Measurements from ENCODE around the gene SLA2. TPM values are rescaled to one million over a fixed set of nuclear protein-coding genes. Genes with fewer than 3 reads are reported as not detected.
"Not testable (repeated sequence)": the region's sequence is repeated elsewhere in the genome, so short reads cannot be mapped to it uniquely, and the experiment has no call there.

Gene SLA2
- total and polyA plus RNA-seq, 5 donors from 2014 or later = 11.9 to 39.4 (median 16.3) TPM

GRCh38 chr20:36677422-36677771 is 31.4 kb upstream of the SLA2 start:
- H3K27ac ChIP-seq (ENCODE audit: insufficient read depth, low read length, poor library complexity, severe bottlenecking) = no peak overlapping the region
- H3K27me3 ChIP-seq (ENCODE audit: control insufficient read depth, insufficient read depth, low read length) = no peaks in the 10 kb centered on the region
- Mint-ChIP-seq H3K27me3 (no peaks in the 10 kb centered on the region), H3K27ac (no peak overlapping the region), H3K36me3 (peaks cover 15% of the 10 kb centered on the region), H3K9me3 (no peaks in the 10 kb centered on the region), H3K4me1 (no peaks in the 10 kb centered on the region), H3K4me3 (no peak overlapping the region)
- no peaks in the 10 kb centered on the region for H3K9me3 ChIP-seq (ENCODE audit: control insufficient read depth in 2 of 2, low read length in 2 of 2)
- peaks cover 11% of the 10 kb centered on the region for H3K36me3 ChIP-seq (ENCODE audit: control insufficient read depth, insufficient read depth, low read length)
- DNase-seq = no peak
- H3K4me1 ChIP-seq (ENCODE audit: control insufficient read depth, insufficient read depth, low read length, poor library complexity, severe bottlenecking) = no peaks in the 10 kb centered on the region
- H3K4me3 ChIP-seq (ENCODE audit: low read depth, low read length) = no peak overlapping the region
- no peak for ATAC-seq (ENCODE audit: low read depth in 2 of 2)

DNA sequence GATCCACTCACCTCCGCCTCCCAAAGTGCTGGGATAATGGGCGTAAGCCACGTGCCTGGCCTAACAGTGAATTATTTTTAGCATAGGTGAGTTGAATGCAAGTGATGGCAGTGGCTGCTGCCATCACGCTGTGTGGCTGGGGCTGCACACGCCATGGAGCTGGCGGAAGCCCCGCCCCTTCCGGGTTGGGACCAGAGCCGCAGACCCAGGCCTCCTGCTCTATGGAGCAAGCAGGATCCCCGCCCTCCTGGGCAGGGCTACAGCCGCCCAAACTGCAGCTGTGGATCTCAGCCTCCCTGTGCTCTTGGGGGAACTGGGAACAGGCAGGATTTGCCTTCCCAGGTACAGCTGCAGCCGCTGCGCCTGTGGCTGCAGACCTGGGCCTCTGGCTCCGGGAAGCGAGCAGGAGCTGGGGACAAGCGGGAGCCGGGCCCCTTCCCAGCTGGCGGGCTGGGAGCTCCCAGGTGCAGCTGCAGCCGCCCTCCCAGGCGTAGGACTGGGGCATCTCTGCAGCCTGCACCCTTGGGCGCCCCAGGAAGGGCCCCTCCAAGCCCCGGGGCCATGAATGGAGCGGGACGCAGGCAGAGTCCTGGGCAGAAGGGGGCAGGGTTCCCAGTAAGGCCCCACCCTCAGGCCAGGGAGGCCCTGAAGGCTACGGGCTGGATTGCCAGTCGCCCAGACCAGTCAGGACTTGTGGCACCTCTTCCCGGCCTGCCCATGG is 30.9 kb upstream of the SLA2 start:
- Mint-ChIP-seq H3K9me3 (no peaks in the 10 kb centered on the region), H3K4me1 (no peaks in the 10 kb centered on the region), H3K27ac (no peak overlapping the region), H3K27me3 (no peaks in the 10 kb centered on the region), H3K4me3 (no peak overlapping the region), H3K36me3 (peaks cover 12% of the 10 kb centered on the region)
- Histone ChIP-seq H3K27ac (ENCODE audit: insufficient read depth, low read length, poor library complexity, severe bottlenecking) (no peak overlapping the region), H3K36me3 (ENCODE audit: control insufficient read depth, insufficient read depth, low read length) (peaks cover 6% of the 10 kb centered on the region), H3K9me3 (ENCODE audit: control insufficient read depth in 2 of 2, low read length in 2 of 2) (no peaks in the 10 kb centered on the region), H3K4me3 (ENCODE audit: low read depth, low read length) (no peak overlapping the region), H3K4me1 (ENCODE audit: control insufficient read depth, insufficient read depth, low read length, poor library complexity, severe bottlenecking) (no peaks in the 10 kb centered on the region), H3K27me3 (ENCODE audit: control insufficient read depth, insufficient read depth, low read length) (no peaks in the 10 kb centered on the region)
- DNase-seq (no peak), ATAC-seq (ENCODE audit: low read depth in 2 of 2) (no peak)

GRCh38 chr20:36675545-36675944 is 29.5 kb upstream of the SLA2 start:
- H3K36me3 Mint-ChIP-seq = peaks cover 14% of the 10 kb centered on the region
- H3K27ac ChIP-seq (ENCODE audit: insufficient read depth, low read length, poor library complexity, severe bottlenecking); ATAC-seq (ENCODE audit: low read depth in 2 of 2); H3K27me3 Mint-ChIP-seq; H3K4me3 ChIP-seq (ENCODE audit: low read depth, low read length); H3K27me3 ChIP-seq (ENCODE audit: control insufficient read depth, insufficient read depth, low read length); H3K9me3 ChIP-seq (ENCODE audit: control insufficient read depth in 2 of 2, low read length in 2 of 2); H3K4me1 Mint-ChIP-seq; H3K4me3 Mint-ChIP-seq; H3K27ac Mint-ChIP-seq; H3K9me3 Mint-ChIP-seq; DNase-seq; H3K4me1 ChIP-seq (ENCODE audit: control insufficient read depth, insufficient read depth, low read length, poor library complexity, severe bottlenecking); H3K36me3 ChIP-seq (ENCODE audit: control insufficient read depth, insufficient read depth, low read length): not testable (repeated sequence)

- ATAC-seq (ENCODE audit: low read depth in 2 of 2) = no peak
- Histone ChIP-seq H3K4me3 (ENCODE audit: low read depth, low read length) (no peak overlapping the region), H3K27me3 (ENCODE audit: control insufficient read depth, insufficient read depth, low read length) (no peaks in the 10 kb centered on the region), H3K9me3 (ENCODE audit: control insufficient read depth in 2 of 2, low read length in 2 of 2) (no peaks in the 10 kb centered on the region), H3K4me1 (ENCODE audit: control insufficient read depth, insufficient read depth, low read length, poor library complexity, severe bottlenecking) (no peaks in the 10 kb centered on the region), H3K36me3 (ENCODE audit: control insufficient read depth, insufficient read depth, low read length) (peaks cover 10% of the 10 kb centered on the region), H3K27ac (ENCODE audit: insufficient read depth, low read length, poor library complexity, severe bottlenecking) (no peak overlapping the region)
- peaks cover 11% of the 10 kb centered on the region for H3K36me3 Mint-ChIP-seq
- no peaks in the 10 kb centered on the region for H3K9me3 Mint-ChIP-seq
- no peaks in the 10 kb centered on the region for H3K4me1 Mint-ChIP-seq
- no peak overlapping the region for H3K4me3 Mint-ChIP-seq
- no peak for DNase-seq
- H3K27ac Mint-ChIP-seq = no peak overlapping the region
- H3K27me3 Mint-ChIP-seq = no peaks in the 10 kb centered on the region
Measured at GRCh38 chr20:36672991-36673390, 27.0 kb upstream of the SLA2 start.

DNA sequence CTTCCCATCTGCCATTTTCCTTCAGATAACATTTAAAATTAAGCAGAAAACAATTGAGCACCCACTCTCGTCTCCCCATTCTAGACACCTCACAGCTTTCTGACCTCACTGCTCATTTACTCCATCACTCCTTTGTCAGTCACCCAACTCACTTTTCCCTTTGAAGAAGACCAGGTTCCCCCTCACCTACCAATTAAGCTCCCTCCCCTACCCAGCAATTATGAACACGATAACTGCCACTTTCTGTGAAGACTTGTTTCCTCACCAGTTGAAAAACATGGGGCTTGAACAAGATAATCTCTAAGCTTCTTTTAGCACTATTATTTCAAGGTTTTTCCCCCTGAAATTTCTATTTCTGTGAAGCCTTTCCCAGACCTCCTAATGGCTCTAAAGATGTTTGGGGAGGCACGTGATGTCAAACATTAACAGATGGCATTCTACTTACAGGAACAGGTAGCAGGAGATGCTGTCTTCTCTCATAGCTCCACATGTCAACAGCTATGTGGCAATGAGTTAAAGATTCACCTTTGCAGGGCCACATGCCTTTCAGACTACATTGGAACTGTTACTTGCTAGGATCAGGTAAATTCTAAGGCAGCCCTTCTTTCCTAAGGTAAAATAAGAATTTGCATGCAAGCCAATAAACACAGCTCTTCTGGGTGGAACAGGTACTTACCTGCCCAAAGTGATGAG is 24.8 kb upstream of the SLA2 start:
- peak overlapping the region in 1 of 3 donors; percentile 3 for H3K27ac Mint-ChIP-seq
- no peaks in the 10 kb centered on the region for H3K9me3 Mint-ChIP-seq
- ATAC-seq (ENCODE audit: low read depth in 2 of 2) (no peak), DNase-seq (no peak)
- no peak overlapping the region for H3K4me3 Mint-ChIP-seq
- H3K36me3 Mint-ChIP-seq = peaks cover 9% of the 10 kb centered on the region
- no peaks in the 10 kb centered on the region for H3K4me1 ChIP-seq (ENCODE audit: control insufficient read depth, insufficient read depth, low read length, poor library complexity, severe bottlenecking)
- no peak overlapping the region for H3K27ac ChIP-seq (ENCODE audit: insufficient read depth, low read length, poor library complexity, severe bottlenecking)
- no peaks in the 10 kb centered on the region for H3K27me3 Mint-ChIP-seq
- H3K4me3 ChIP-seq (ENCODE audit: low read depth, low read length) = no peak overlapping the region
- H3K4me1 Mint-ChIP-seq = peaks cover 0 to 4% (median 0%) of the 10 kb centered on the region in 4 donors
- peaks cover 13% of the 10 kb centered on the region for H3K36me3 ChIP-seq (ENCODE audit: control insufficient read depth, insufficient read depth, low read length)
- H3K9me3 ChIP-seq (ENCODE audit: control insufficient read depth in 2 of 2, low read length in 2 of 2) = no peaks in the 10 kb centered on the region
- no peaks in the 10 kb centered on the region for H3K27me3 ChIP-seq (ENCODE audit: control insufficient read depth, insufficient read depth, low read length)

DNA sequence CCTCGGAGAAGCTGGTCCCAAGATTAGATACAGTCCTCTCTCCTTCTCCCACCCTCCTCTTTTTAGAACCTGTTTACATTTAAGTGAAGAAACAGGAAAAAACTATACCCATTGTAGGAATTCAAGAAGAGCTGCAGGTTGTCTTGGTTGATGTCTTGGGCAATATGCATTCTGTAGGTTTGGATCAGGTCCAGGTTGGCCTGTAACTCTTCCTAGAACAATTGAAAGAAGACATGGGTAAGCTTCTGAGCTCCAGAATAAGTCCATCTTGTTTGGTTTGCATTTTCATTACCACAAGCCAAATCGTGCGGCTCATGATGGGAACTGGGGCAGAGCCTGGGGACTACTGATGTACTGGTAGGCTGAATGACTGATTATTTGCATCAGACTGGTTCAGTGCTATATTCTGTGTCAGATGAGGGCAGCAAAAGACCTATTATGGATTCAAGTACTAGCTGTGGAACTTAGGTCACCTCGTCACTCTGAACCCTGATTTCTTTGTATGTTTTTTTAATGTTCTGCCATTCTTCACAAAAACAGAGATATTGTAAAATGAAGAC is 20.3 kb upstream of the SLA2 start:
- peak in 2 of 3 donors; percentile 15 to 47 for DNase-seq
- no peak for ATAC-seq (ENCODE audit: low read depth in 2 of 2)
- Mint-ChIP-seq H3K27me3 (no peaks in the 10 kb centered on the region), H3K4me3 (no peak overlapping the region), H3K9me3 (no peaks in the 10 kb centered on the region), H3K36me3 (peaks cover 9% of the 10 kb centered on the region), H3K27ac (peak overlapping the region in 2 of 3 donors; percentile 41 to 60), H3K4me1 (peaks cover 0 to 4% (median under 1%) of the 10 kb centered on the region in 4 donors)
- H3K36me3 ChIP-seq (ENCODE audit: control insufficient read depth, insufficient read depth, low read length) = peaks cover 17% of the 10 kb centered on the region
- no peaks in the 10 kb centered on the region for H3K27me3 ChIP-seq (ENCODE audit: control insufficient read depth, insufficient read depth, low read length)
- H3K4me1 ChIP-seq (ENCODE audit: control insufficient read depth, insufficient read depth, low read length, poor library complexity, severe bottlenecking) = no peaks in the 10 kb centered on the region
- no peaks in the 10 kb centered on the region for H3K9me3 ChIP-seq (ENCODE audit: control insufficient read depth in 2 of 2, low read length in 2 of 2)
- H3K4me3 ChIP-seq (ENCODE audit: low read depth, low read length) = no peak overlapping the region
- no peak overlapping the region for H3K27ac ChIP-seq (ENCODE audit: insufficient read depth, low read length, poor library complexity, severe bottlenecking)

- DNase-seq = no peak
- Mint-ChIP-seq H3K27me3 (no peaks in the 10 kb centered on the region), H3K9me3 (no peaks in the 10 kb centered on the region), H3K4me3 (no peak overlapping the region), H3K4me1 (peaks cover 7 to 18% (median 12%) of the 10 kb centered on the region in 4 donors), H3K36me3 (no peaks in the 10 kb centered on the region), H3K27ac (no peak overlapping the region)
- H3K4me3 ChIP-seq (ENCODE audit: low read depth, low read length) = no peak overlapping the region
- H3K9me3 ChIP-seq (ENCODE audit: control insufficient read depth in 2 of 2, low read length in 2 of 2) = no peaks in the 10 kb centered on the region
- H3K27ac ChIP-seq (ENCODE audit: insufficient read depth, low read length, poor library complexity, severe bottlenecking) = no peak overlapping the region
- H3K36me3 ChIP-seq (ENCODE audit: control insufficient read depth, insufficient read depth, low read length) = peaks cover 8% of the 10 kb centered on the region
- no peaks in the 10 kb centered on the region for H3K27me3 ChIP-seq (ENCODE audit: control insufficient read depth, insufficient read depth, low read length)
- H3K4me1 ChIP-seq (ENCODE audit: control insufficient read depth, insufficient read depth, low read length, poor library complexity, severe bottlenecking) = peaks cover 12% of the 10 kb centered on the region
- ATAC-seq (ENCODE audit: low read depth in 2 of 2) = no peak
Measured at GRCh38 chr20:36663031-36663430, 17.0 kb upstream of the SLA2 start.

Data from CD4-positive, CD25-positive, alpha-beta regulatory T cell (primary cell).